DOHH2 (cell line): Measurements from ENCODE around the gene PTGIS.
A peak's percentile ranks its signal among the peaks of the same experiment; 100 is the strongest.

ENCODE experiments used
- H3F3A ChIP-seq: fragments of 200-600 bp; sonication (generic), shearing (Covaris generic); 2 replicates; pipeline ENCODE4 v1.6.0; 2016; ENCODE audit warnings: antibody characterized with exemption, mild to moderate bottlenecking; ENCODE audit not compliant: control insufficient read depth, insufficient read depth
- H3K27ac ChIP-seq: fragments of 200-600 bp; sonication (generic); 2 replicates; pipeline ENCODE4 v1.5.1; 2014; ENCODE audit warnings: low read depth, mild to moderate bottlenecking, low read length, moderate library complexity
- H3K27me3 ChIP-seq: fragments of 200-600 bp; sonication (generic); 2 replicates; pipeline ENCODE4 v1.6.1; 2014; ENCODE audit warnings: mild to moderate bottlenecking, low read length, mixed read lengths; ENCODE audit not compliant: control insufficient read depth
- H3K36me3 ChIP-seq: fragments of 200-600 bp; sonication (generic); 2 replicates; pipeline ENCODE4 v1.6.1; 2014; ENCODE audit warnings: mild to moderate bottlenecking, low read length, moderate library complexity, mixed read lengths; ENCODE audit not compliant: control insufficient read depth
- H3K4me1 ChIP-seq: fragments of 200-600 bp; sonication (generic); 2 replicates; pipeline ENCODE4 v1.6.1; 2014; ENCODE audit warnings: mild to moderate bottlenecking, low read length, mixed read lengths; ENCODE audit not compliant: control insufficient read depth
- H3K4me2 ChIP-seq: fragments of 200-600 bp; sonication (generic); 2 replicates; pipeline ENCODE4 v1.6.0; 2014; ENCODE audit warnings: mild to moderate bottlenecking, low read length, moderate library complexity
- H3K4me3 ChIP-seq: fragments of 200-600 bp; sonication (generic); 2 replicates; pipeline ENCODE4 v1.5.1; 2014; ENCODE audit warnings: mild to moderate bottlenecking, low read length, mixed read lengths
- H3K79me2 ChIP-seq: fragments of 200-600 bp; sonication (generic); 2 replicates; pipeline ENCODE4 v1.6.1; 2014; ENCODE audit warnings: mild to moderate bottlenecking, low read length, mixed read lengths; ENCODE audit not compliant: control insufficient read depth
- H3K9me2 ChIP-seq: fragments of 200-600 bp; sonication (generic); replicated peaks from 2 replicates; pipeline ENCODE4 v1.6.1; 2014; ENCODE audit warnings: mild to moderate bottlenecking, low read length, mixed read lengths; ENCODE audit not compliant: control insufficient read depth
- H3K9me3 ChIP-seq: fragments of 200-600 bp; sonication (generic); 2 replicates; pipeline ENCODE4 v1.6.1; 2014; ENCODE audit warnings: antibody characterized with exemption, low read length, mixed read lengths; ENCODE audit not compliant: control insufficient read depth, insufficient read depth
- H4K20me1 ChIP-seq: fragments of 200-600 bp; sonication (generic); 2 replicates; pipeline ENCODE4 v1.6.0; 2014; ENCODE audit warnings: low read depth, mild to moderate bottlenecking, antibody characterized with exemption, low read length, moderate library complexity; ENCODE audit not compliant: control insufficient read depth, insufficient read depth
- CTCF ChIP-seq: fragments of 200-600 bp; sonication (generic); IDR thresholded peaks from one replicate; pipeline ENCODE4 v1.5.1; 2014; ENCODE audit warnings: antibody characterized with exemption, mild to moderate bottlenecking, low read depth, low read length; ENCODE audit not compliant: poor library complexity, severe bottlenecking
- EZH2phosphoT487 ChIP-seq: fragments of 200-600 bp; sonication (generic); IDR thresholded peaks from 2 replicates; pipeline ENCODE4 v1.6.1; 2017; ENCODE audit warnings: borderline replicate concordance, mild to moderate bottlenecking, antibody characterized with exemption, low read length, moderate library complexity, mixed read lengths

PTGIS gene

GRCh38 chr20:49486064-49486463 lies 81.9 kb downstream of the PTGIS start:
- Histone ChIP-seq H4K20me1 (no peaks in the 10 kb centered on the region), H3K27me3 (peaks cover 45% of the 10 kb centered on the region), H3K9me3 (no peaks in the 10 kb centered on the region), H3F3A (no peaks in the 10 kb centered on the region), H3K9me2 (no peaks in the 10 kb centered on the region), H3K36me3 (no peaks in the 10 kb centered on the region), H3K4me3 (no peak overlapping the region), H3K79me2 (no peaks in the 10 kb centered on the region), H3K27ac (no peak overlapping the region), H3K4me1 (peaks cover 4% of the 10 kb centered on the region), H3K4me2 (no peak overlapping the region)
- TF ChIP-seq CTCF (no peak), EZH2phosphoT487 (no peak)

GRCh38 chr20:49485563-49485962 lies 82.4 kb downstream of the PTGIS start:
- Histone ChIP-seq H3K4me1 (peaks cover 4% of the 10 kb centered on the region), H3K9me3 (no peaks in the 10 kb centered on the region), H3F3A (no peaks in the 10 kb centered on the region), H3K79me2 (no peaks in the 10 kb centered on the region), H3K27me3 (peaks cover 43% of the 10 kb centered on the region), H3K4me3 (no peak overlapping the region), H3K4me2 (no peak overlapping the region), H3K9me2 (no peaks in the 10 kb centered on the region), H3K36me3 (no peaks in the 10 kb centered on the region), H3K27ac (no peak overlapping the region), H4K20me1 (no peaks in the 10 kb centered on the region)
- TF ChIP-seq EZH2phosphoT487 = no peak
- TF ChIP-seq CTCF = no peak

- H3K9me3 ChIP-seq = no peaks in the 10 kb centered on the region
- H3K9me2 ChIP-seq = no peaks in the 10 kb centered on the region
- no peaks in the 10 kb centered on the region for H3F3A ChIP-seq
- H3K4me1 ChIP-seq = peaks cover 4% of the 10 kb centered on the region
- H4K20me1 ChIP-seq = no peaks in the 10 kb centered on the region
- no peaks in the 10 kb centered on the region for H3K36me3 ChIP-seq
- TF ChIP-seq EZH2phosphoT487 = no peak
- peak; percentile 68 for TF ChIP-seq CTCF
- peak overlapping the region; percentile 74 for H3K4me2 ChIP-seq
- H3K27ac ChIP-seq = no peak overlapping the region
- peaks cover 43% of the 10 kb centered on the region for H3K27me3 ChIP-seq
- H3K4me3 ChIP-seq = peak overlapping the region; percentile 63
- no peaks in the 10 kb centered on the region for H3K79me2 ChIP-seq
Measured at GRCh38 chr20:49484180-49485140, 83.5 kb downstream of the PTGIS start.
